HCT116 (cell line): ENCODE measurements around the gene EPHA2. TPM values are rescaled to one million over a fixed set of nuclear protein-coding genes. Genes with fewer than 3 reads are reported as not detected.

Experiments
- ATAC-seq: fragments of 200-7000 bp; cut with Tn5 transposase; 2 replicates; pipeline ENCODE4 v1.9.1; 2020; ENCODE audit warnings: mild to moderate bottlenecking, moderate library complexity
- BruUV-seq: library from RNA; stranded (reverse); fragments of 400-500 nt; replicated peaks from 2 replicates; lab custom pipeline; 2021; lab: Mats Ljungman, UMichigan
- CTCF ChIA-PET: fragments of 300-600 bp; sonication (Branson Sonifier 250); formaldehyde crosslinking; loops from one replicate; lab custom pipeline; 2021; ENCODE audit warnings: antibody characterized with exemption; lab: Charles Lee
- POLR2A ChIA-PET: fragments of 300-600, 350-600 bp; sonication (Branson Sonifier 250); formaldehyde crosslinking; loops from one replicate; lab custom pipeline; 2021; ENCODE audit warnings: antibody characterized with exemption; lab: Charles Lee
- RAD21 ChIA-PET, 2 experiments: fragments of 300-600 bp; sonication (Branson Sonifier 250); formaldehyde crosslinking; loops; one replicate each; lab custom pipeline; 2023; ENCODE audit warnings: low total read pairs in 2 of 2; ENCODE audit not compliant: uncharacterized antibody in 2 of 2, unreplicated experiment in 2 of 2, low non-redundant PET in 1 of 2; lab: Charles Lee
- DNase-seq: peaks from one replicate; pipeline ENCODE4 v3.0.0-alpha.2; 2010; ENCODE audit warnings: low read depth, low spot score
- H2AFZ ChIP-seq: fragments of 200-600 bp; shearing (Covaris generic), sonication (generic); 2 replicates; pipeline ENCODE4 v1.6.1; 2017; ENCODE audit warnings: low read depth, mixed run types, mixed read lengths, antibody characterized with exemption, low read length; ENCODE audit not compliant: poor library complexity, severe bottlenecking
- H3K27ac ChIP-seq: 2 replicates; pipeline ENCODE4 v1.5.1; 2012; ENCODE audit warnings: low read depth, low read length
- H3K27me3 ChIP-seq: fragments of 200-600 bp; sonication (generic); 2 replicates; pipeline ENCODE4 v1.6.1; 2016; ENCODE audit warnings: mixed run types, low read length, mixed read lengths; ENCODE audit not compliant: insufficient read depth
- H3K36me3 ChIP-seq, 2 experiments: fragments of 200-500 bp in 1 of 2; fragments of 200-600 bp in 1 of 2; sonication (Bioruptor generic) in 1 of 2; sonication (generic) in 1 of 2; 2 replicates each; pipeline versions ENCODE4 v1.5.1 to v1.6.1; 2014 to 2016; ENCODE audit warnings: low read length in 2 of 2, inconsistent platforms in 1 of 2, mixed read lengths in 1 of 2, mixed run types in 1 of 2; ENCODE audit not compliant: insufficient read depth in 2 of 2, control insufficient read depth in 1 of 2
- H3K4me1 ChIP-seq, 2 experiments: fragments of 200-600 bp in 1 of 2; sonication (generic) in 1 of 2; 2 replicates each; pipeline versions ENCODE4 v1.5.1 to v1.6.1; 2012 to 2017; ENCODE audit warnings: low read length in 2 of 2, inconsistent platforms in 1 of 2, mild to moderate bottlenecking in 1 of 2, mixed read lengths in 1 of 2, mixed run types in 1 of 2, moderate library complexity in 1 of 2; ENCODE audit not compliant: insufficient read depth in 2 of 2, control insufficient read depth in 1 of 2
- H3K4me2 ChIP-seq: fragments of 200-600 bp; sonication (generic); 2 replicates; pipeline ENCODE4 v1.6.1; 2017; ENCODE audit warnings: mixed run types, low read length, mixed read lengths
- H3K4me3 ChIP-seq, 2 experiments: fragments of 200-600 bp in 1 of 2; sonication (generic) in 1 of 2; replicated peaks in 1 of 2; 2 replicates each; pipeline ENCODE4 v1.5.1; 2011 to 2016; ENCODE audit warnings: low read length in 2 of 2, control low read depth in 1 of 2, low read depth in 1 of 2, mild to moderate bottlenecking in 1 of 2, mixed read lengths in 1 of 2, mixed run types in 1 of 2
- H3K79me2 ChIP-seq: fragments of 200-600 bp; sonication (generic); 2 replicates; pipeline ENCODE4 v1.6.1; 2017; ENCODE audit warnings: mild to moderate bottlenecking, mixed run types, low read length, moderate library complexity, mixed read lengths; ENCODE audit not compliant: insufficient read depth
- H3K9ac ChIP-seq: fragments of 200-600 bp; sonication (generic); 2 replicates; pipeline ENCODE4 v1.6.1; 2016; ENCODE audit warnings: low read length, mixed read lengths
- H3K9me2 ChIP-seq: fragments of 200-600 bp; sonication (generic), shearing (Covaris generic); 2 replicates; pipeline ENCODE4 v1.6.1; 2017; ENCODE audit warnings: mixed run types, mild to moderate bottlenecking, moderate library complexity; ENCODE audit not compliant: insufficient read depth
- H3K9me3 ChIP-seq, 2 experiments: fragments of 200-500 bp in 1 of 2; fragments of 200-600 bp in 1 of 2; sonication (Bioruptor generic) in 1 of 2; sonication (generic) in 1 of 2; 2 replicates each; pipeline ENCODE4 v1.6.1; 2014 to 2017; ENCODE audit warnings: low read length in 2 of 2, mixed read lengths in 2 of 2, inconsistent platforms in 1 of 2, low read depth in 1 of 2, mild to moderate bottlenecking in 1 of 2, mixed run types in 1 of 2, moderate library complexity in 1 of 2; ENCODE audit not compliant: control insufficient read depth in 1 of 2, insufficient read depth in 1 of 2
- H4K20me1 ChIP-seq: fragments of 200-600 bp; sonication (generic), shearing (Covaris generic); 2 replicates; pipeline ENCODE4 v1.6.1; 2017; ENCODE audit warnings: mixed run types, mild to moderate bottlenecking, moderate library complexity; ENCODE audit not compliant: insufficient read depth
- CBX3 ChIP-seq: IDR thresholded peaks from 2 replicates; pipeline ENCODE4 v1.6.1; 2012; ENCODE audit warnings: low read depth
- EZH2phosphoT487 ChIP-seq: fragments of 200-600 bp; IDR thresholded peaks from 2 replicates; pipeline ENCODE4 v1.6.1; 2018; ENCODE audit warnings: antibody characterized with exemption, borderline replicate concordance
- FOSL1 ChIP-seq: IDR thresholded peaks from 2 replicates; pipeline ENCODE4 v1.6.1; 2012; ENCODE audit warnings: low read depth
- POLR2AphosphoS5 ChIP-seq: IDR thresholded peaks from 2 replicates; pipeline ENCODE4 v1.6.1; 2011; ENCODE audit warnings: mild to moderate bottlenecking, low read depth, low read length, moderate library complexity
- intact Hi-C: fragments of 100-400 bp; cut with micrococcal nuclease; formaldehyde crosslinking; loops from 2 replicates; pipeline ENCODE4 v1.10.0; 2022
- total RNA-seq: library from RNA; stranded (reverse); gene quantifications from one replicate; pipeline ENCODE4 v1.2.1, GENCODE V29; 2021; ENCODE audit not compliant: unreplicated experiment
- TF ChIP-seq, protein P1 (sequence below): IDR thresholded peaks from 2 replicates; pipeline ENCODE4 v1.6.1; 2012; ENCODE audit warnings: low read depth
- TF ChIP-seq, protein P2 (sequence below): IDR thresholded peaks from 2 replicates; pipeline ENCODE4 v1.6.1; 2012

EPHA2 gene
- total RNA-seq, 1 experiment from 2014 or later = 164 TPM

DNA sequence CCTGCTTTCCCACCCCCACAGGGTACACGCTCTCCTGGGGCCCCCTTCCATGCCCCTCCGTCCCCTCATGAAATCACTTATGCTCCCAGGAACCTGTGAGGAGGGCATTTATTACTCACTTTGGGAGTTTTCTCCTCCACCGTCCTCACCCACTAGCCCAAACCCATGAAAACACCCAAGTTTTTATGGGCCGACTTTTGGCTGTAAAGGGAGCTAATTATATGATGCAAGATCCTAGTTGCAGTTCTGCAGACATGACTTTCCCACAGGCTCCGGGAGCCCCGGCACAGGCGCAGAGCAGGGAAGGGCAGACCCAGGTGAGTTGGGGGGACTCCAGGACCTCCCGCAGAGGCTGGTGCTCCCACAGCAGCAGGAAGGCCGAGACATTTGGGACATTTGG, 29.7 kb downstream of the EPHA2 start:
- no peak for TF ChIP-seq EZH2phosphoT487
- TF ChIP-seq POLR2AphosphoS5 = no peak
- TF ChIP-seq, protein P1, sequence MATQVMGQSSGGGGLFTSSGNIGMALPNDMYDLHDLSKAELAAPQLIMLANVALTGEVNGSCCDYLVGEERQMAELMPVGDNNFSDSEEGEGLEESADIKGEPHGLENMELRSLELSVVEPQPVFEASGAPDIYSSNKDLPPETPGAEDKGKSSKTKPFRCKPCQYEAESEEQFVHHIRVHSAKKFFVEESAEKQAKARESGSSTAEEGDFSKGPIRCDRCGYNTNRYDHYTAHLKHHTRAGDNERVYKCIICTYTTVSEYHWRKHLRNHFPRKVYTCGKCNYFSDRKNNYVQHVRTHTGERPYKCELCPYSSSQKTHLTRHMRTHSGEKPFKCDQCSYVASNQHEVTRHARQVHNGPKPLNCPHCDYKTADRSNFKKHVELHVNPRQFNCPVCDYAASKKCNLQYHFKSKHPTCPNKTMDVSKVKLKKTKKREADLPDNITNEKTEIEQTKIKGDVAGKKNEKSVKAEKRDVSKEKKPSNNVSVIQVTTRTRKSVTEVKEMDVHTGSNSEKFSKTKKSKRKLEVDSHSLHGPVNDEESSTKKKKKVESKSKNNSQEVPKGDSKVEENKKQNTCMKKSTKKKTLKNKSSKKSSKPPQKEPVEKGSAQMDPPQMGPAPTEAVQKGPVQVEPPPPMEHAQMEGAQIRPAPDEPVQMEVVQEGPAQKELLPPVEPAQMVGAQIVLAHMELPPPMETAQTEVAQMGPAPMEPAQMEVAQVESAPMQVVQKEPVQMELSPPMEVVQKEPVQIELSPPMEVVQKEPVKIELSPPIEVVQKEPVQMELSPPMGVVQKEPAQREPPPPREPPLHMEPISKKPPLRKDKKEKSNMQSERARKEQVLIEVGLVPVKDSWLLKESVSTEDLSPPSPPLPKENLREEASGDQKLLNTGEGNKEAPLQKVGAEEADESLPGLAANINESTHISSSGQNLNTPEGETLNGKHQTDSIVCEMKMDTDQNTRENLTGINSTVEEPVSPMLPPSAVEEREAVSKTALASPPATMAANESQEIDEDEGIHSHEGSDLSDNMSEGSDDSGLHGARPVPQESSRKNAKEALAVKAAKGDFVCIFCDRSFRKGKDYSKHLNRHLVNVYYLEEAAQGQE = no peak
- Histone ChIP-seq H4K20me1 (no peaks in the 10 kb centered on the region; the same call in 1 of the 2 replicates), H3K4me1 (peaks cover 2 to 18% of the 10 kb centered on the region in 2 experiments; a peak in 3 of 4 replicates), H3K4me2 (no peak overlapping the region), H2AFZ (no peak overlapping the region), H3K36me3 (peaks cover 67 to 72% of the 10 kb centered on the region in 2 experiments), H3K9me2 (no peaks in the 10 kb centered on the region), H3K9ac (no peak overlapping the region), H3K27ac (no peak overlapping the region), H3K79me2 (peaks cover 43% of the 10 kb centered on the region), H3K27me3 (no peaks in the 10 kb centered on the region), H3K9me3 (no peaks in the 10 kb centered on the region), H3K4me3 (no peak overlapping the region)
- ChIA-PET RAD21 (no interaction called here), POLR2A (no interaction called here), CTCF (no interaction called here)
- intact Hi-C loops = no loop called here
- BruUV-seq = no TSS peak
- no peak for DNase-seq
- no peak for ATAC-seq

DNA sequence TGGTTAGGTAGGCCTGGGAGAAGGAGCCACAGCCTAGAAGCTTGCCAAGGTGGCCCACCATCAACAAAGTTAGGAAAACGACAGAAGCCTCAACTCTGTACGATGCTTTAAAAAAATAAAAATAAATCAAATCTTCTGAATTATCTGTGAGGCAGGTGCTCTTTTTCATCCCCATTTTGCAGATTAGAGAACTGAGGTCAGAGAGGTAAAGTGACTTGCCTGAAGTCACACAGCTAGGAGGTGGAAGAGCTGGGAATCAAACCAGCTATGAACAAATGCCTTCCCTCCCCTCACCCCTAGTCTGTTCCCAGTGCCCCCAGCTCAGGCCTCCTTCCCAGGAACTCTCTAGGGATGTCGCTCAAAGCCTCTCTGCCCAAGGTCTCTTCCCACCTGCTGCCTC, 30.4 kb downstream of the EPHA2 start:
- H3K9ac ChIP-seq = no peak overlapping the region
- ChIA-PET RAD21 (no interaction called here), CTCF (no interaction called here), POLR2A (no interaction called here)
- H3K9me3 ChIP-seq = no peaks in the 10 kb centered on the region
- no peak for ATAC-seq
- no TSS peak for BruUV-seq
- peaks cover 60 to 65% of the 10 kb centered on the region in 2 experiments for H3K36me3 ChIP-seq
- H3K4me1 ChIP-seq = peaks cover 2 to 22% of the 10 kb centered on the region in 2 experiments; a peak in 3 of 4 replicates
- no peak for TF ChIP-seq CBX3
- TF ChIP-seq FOSL1 = no peak
- TF ChIP-seq, protein P2, sequence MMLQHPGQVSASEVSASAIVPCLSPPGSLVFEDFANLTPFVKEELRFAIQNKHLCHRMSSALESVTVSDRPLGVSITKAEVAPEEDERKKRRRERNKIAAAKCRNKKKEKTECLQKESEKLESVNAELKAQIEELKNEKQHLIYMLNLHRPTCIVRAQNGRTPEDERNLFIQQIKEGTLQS = no peak
- no peak overlapping the region for H3K4me2 ChIP-seq
- no peaks in the 10 kb centered on the region; the same call in 1 of the 2 replicates for H4K20me1 ChIP-seq
- no peak for DNase-seq
- H3K4me3 ChIP-seq = no peak overlapping the region
- no peaks in the 10 kb centered on the region for H3K27me3 ChIP-seq
- H2AFZ ChIP-seq = no peak overlapping the region
- intact Hi-C loops = no loop called here
- no peaks in the 10 kb centered on the region for H3K9me2 ChIP-seq
- H3K79me2 ChIP-seq = peaks cover 36% of the 10 kb centered on the region; the same call in 1 of the 2 replicates
- H3K27ac ChIP-seq = no peak overlapping the region
